AG09319 (cell line): ENCODE results near the gene CRTC3.

Experiments
- DNase-seq: peaks from one replicate; pipeline ENCODE4 v3.0.0-alpha.2; 2010; ENCODE audit warnings: low read depth; ENCODE audit errors: extremely low read depth
- CTCF ChIP-seq: IDR thresholded peaks from 2 replicates; pipeline ENCODE4 v1.5.1; 2011; ENCODE audit warnings: low read depth, mild to moderate bottlenecking, inconsistent platforms, low read length, moderate library complexity

The CRTC3 gene

GRCh38 chr15:90584841-90585240 is 55.1 kb downstream of the CRTC3 start:
- no peak for TF ChIP-seq CTCF
- DNase-seq = no peak

- no peak for DNase-seq
- TF ChIP-seq CTCF = no peak
Measured at GRCh38 chr15:90585863-90586262, 56.1 kb downstream of the CRTC3 start.

- TF ChIP-seq CTCF = no peak
- no peak for DNase-seq
Measured at GRCh38 chr15:90586948-90587347, 57.2 kb downstream of the CRTC3 start.

- no peak for DNase-seq
- no peak for TF ChIP-seq CTCF
Measured at GRCh38 chr15:90588427-90588826, 58.7 kb downstream of the CRTC3 start.

- no peak for TF ChIP-seq CTCF
- DNase-seq = no peak
Measured at GRCh38 chr15:90591524-90591923, 61.8 kb downstream of the CRTC3 start.

- no peak for TF ChIP-seq CTCF
- peak; percentile 20 for DNase-seq
Measured at GRCh38 chr15:90592131-90592881, 62.6 kb downstream of the CRTC3 start.

- no peak for DNase-seq
- no peak for TF ChIP-seq CTCF
Measured at GRCh38 chr15:90593499-90594158, 63.9 kb downstream of the CRTC3 start.
